ENCODE results near the gene LCA5L.

- TF ChIP-seq CTCF (IDR thresholded peaks at IDR 0.05) (no peak), POLR2AphosphoS2 (conservative IDR thresholded peaks at IDR 0.05; ENCODE audit: low read length) (no peak), POLR2A (IDR thresholded peaks at IDR 0.05; ENCODE audit: low read length) (peak; percentile 7; the same call in 1 of the 2 replicates), BCL3 (IDR thresholded peaks at IDR 0.05) (no peak)
Observed at GRCh38 chr21:39387461-39388037, 58.0 kb downstream of the LCA5L start.

All from A549 (cell line).